ENCODE measurements around the gene MROH9. TPM values are rescaled to one million over a fixed set of nuclear protein-coding genes. Genes with fewer than 3 reads are reported as not detected.

MROH9 gene
- total RNA-seq, 1 experiment from 2014 or later = not detected

- no peak overlapping the region for H2BK12ac ChIP-seq (ENCODE audit: insufficient read length, low read depth, low read length)
- H4K8ac ChIP-seq (replicated peaks; ENCODE audit: insufficient read length, low read depth, low read length) = no peak overlapping the region
- no peak overlapping the region for H2AFZ ChIP-seq (ENCODE audit: low read length)
- no peak overlapping the region for H3K27ac Mint-ChIP-seq
- H3K27ac ChIP-seq (ENCODE audit: insufficient read length, low read depth, low read length) = no peak overlapping the region
- peaks cover 0 to 2% of the 10 kb centered on the region in 2 experiments; a peak in 1 of 5 replicates for H3K9me3 Mint-ChIP-seq
- no peak overlapping the region for H4K91ac ChIP-seq (ENCODE audit: insufficient read length, low read depth, low read length)
- H3K9me3 ChIP-seq (ENCODE audit: control insufficient read depth, low read depth, low read length) = no peaks in the 10 kb centered on the region
- H3K79me1 ChIP-seq (ENCODE audit: insufficient read depth, low read depth, low read length, poor library complexity, severe bottlenecking) = no peaks in the 10 kb centered on the region
- H3K4me2 ChIP-seq (ENCODE audit: insufficient read depth, insufficient read length, low read length) = no peak overlapping the region
- H3K27me3 Mint-ChIP-seq (ENCODE audit: low read depth) = peaks cover 2% of the 10 kb centered on the region; the same call in 1 of the 2 replicates
- no peak overlapping the region for H2BK120ac ChIP-seq (ENCODE audit: low read depth, low read length, poor library complexity, severe bottlenecking)
- H3K14ac ChIP-seq (ENCODE audit: insufficient read depth, low read length) = no peak overlapping the region
- H4K5ac ChIP-seq (ENCODE audit: insufficient read length, low read depth, low read length) = no peak overlapping the region
- H3T11ph ChIP-seq (ENCODE audit: low read length) = no peak overlapping the region
- peaks cover 3 to 4% of the 10 kb centered on the region in 2 experiments for H3K4me1 Mint-ChIP-seq
- H3K4me3 Mint-ChIP-seq = no peak overlapping the region
- no peak overlapping the region for H3K56ac ChIP-seq (ENCODE audit: insufficient read length, low read depth, low read length)
- H3K4ac ChIP-seq (ENCODE audit: low read depth, low read length) = no peak overlapping the region
- H2BK15ac ChIP-seq (ENCODE audit: low read depth, low read length) = no peak overlapping the region
- no peak overlapping the region for H2BK20ac ChIP-seq (ENCODE audit: low read depth, low read length, poor library complexity, severe bottlenecking)
- no peaks in the 10 kb centered on the region for H3K27me3 ChIP-seq (ENCODE audit: insufficient read depth, low read length)
- peaks cover 2% of the 10 kb centered on the region; the same call in 1 of the 2 replicates for H3K4me1 ChIP-seq (ENCODE audit: insufficient read depth, low read length)
- no peaks in the 10 kb centered on the region for H3K36me3 Mint-ChIP-seq (ENCODE audit: insufficient read depth in 1 of 3, low read depth in 3 of 3)
- no peak for DNase-seq
- H3K18ac ChIP-seq (ENCODE audit: insufficient read length, low read depth, low read length) = no peak overlapping the region
- H3K79me2 ChIP-seq (ENCODE audit: insufficient read depth, low read length) = no peaks in the 10 kb centered on the region
- no peak for TF ChIP-seq CTCF (conservative IDR thresholded peaks at IDR 0.05)
- no CpG with 5 or more reads among the region's 2 CpGs for WGBS (ENCODE audit: extremely low coverage, insufficient read length, low lambda C conversion rate)
- H2BK5ac ChIP-seq (ENCODE audit: insufficient read length, low read length) = no peak overlapping the region
- no peaks in the 10 kb centered on the region for H4K20me1 ChIP-seq (ENCODE audit: control insufficient read depth, insufficient read depth, insufficient read length)
- no peak overlapping the region for H2AK5ac ChIP-seq (ENCODE audit: insufficient read length, low read length)
- no peak overlapping the region for H3K23ac ChIP-seq (ENCODE audit: insufficient read length, low read depth, low read length)
- no peaks in the 10 kb centered on the region for H3K23me2 ChIP-seq (ENCODE audit: insufficient read length, low read depth, low read length, poor library complexity, severe bottlenecking)
- no peak overlapping the region for H3K9ac ChIP-seq (ENCODE audit: extremely low read depth, insufficient read length, low read length)
Measured at GRCh38 chr1:171017426-171017825, 82.1 kb downstream of the MROH9 start.
